KMS-11 (cell line): ENCODE measurements around the gene MND1.

Source experiments
- H2AFZ ChIP-seq: fragments of 200-600 bp; sonication (generic); 2 replicates; pipeline ENCODE4 v1.6.1; 2016; ENCODE audit warnings: antibody characterized with exemption, mixed run types, low read depth
- H3K27ac ChIP-seq: fragments of 200-600 bp; sonication (generic); 2 replicates; pipeline ENCODE4 v1.6.1; 2016; ENCODE audit warnings: mild to moderate bottlenecking, mixed run types
- H3K27me3 ChIP-seq: fragments of 200-600 bp; sonication (generic); 2 replicates; pipeline ENCODE4 v1.6.1; 2017; ENCODE audit warnings: mild to moderate bottlenecking, low read depth, mixed run types, moderate library complexity; ENCODE audit not compliant: insufficient read depth
- H3K36me3 ChIP-seq: fragments of 200-600 bp; sonication (generic); 2 replicates; pipeline ENCODE4 v1.6.1; 2017; ENCODE audit warnings: mild to moderate bottlenecking, mixed run types; ENCODE audit not compliant: insufficient read depth
- H3K4me1 ChIP-seq: fragments of 200-600 bp; sonication (generic); 2 replicates; pipeline ENCODE4 v1.6.1; 2016; ENCODE audit warnings: mild to moderate bottlenecking, low read depth, mixed run types; ENCODE audit not compliant: poor library complexity, severe bottlenecking
- H3K4me2 ChIP-seq: fragments of 200-600 bp; sonication (generic); 2 replicates; pipeline ENCODE4 v1.7.0; 2016; ENCODE audit warnings: mild to moderate bottlenecking, mixed run types
- H3K4me3 ChIP-seq: fragments of 200-600 bp; sonication (generic); IDR thresholded peaks from 2 replicates; pipeline ENCODE4 v1.6.1; 2017; ENCODE audit warnings: low read depth, low read length, mixed read lengths; ENCODE audit not compliant: insufficient read depth
- H3K79me2 ChIP-seq: fragments of 200-600 bp; sonication (generic); 2 replicates; pipeline ENCODE4 v1.6.1; 2016; ENCODE audit warnings: low read depth, mixed run types; ENCODE audit not compliant: insufficient read depth
- H3K9ac ChIP-seq: fragments of 200-600 bp; sonication (generic); 2 replicates; pipeline ENCODE4 v1.6.1; 2016; ENCODE audit warnings: mild to moderate bottlenecking, mixed run types
- H4K20me1 ChIP-seq: fragments of 200-600 bp; sonication (generic); 2 replicates; pipeline ENCODE4 v1.6.1; 2016; ENCODE audit warnings: mild to moderate bottlenecking, mixed run types; ENCODE audit not compliant: insufficient read depth
- CTCF ChIP-seq: fragments of 200-600 bp; sonication (generic); conservative IDR thresholded peaks from 2 replicates; pipeline ENCODE4 v1.6.1; 2017; ENCODE audit warnings: low read depth, mild to moderate bottlenecking, antibody characterized with exemption, low read length, moderate library complexity, mixed read lengths

The MND1 gene

GRCh38 chr4:153342751-153343552, 1.5 kb upstream of the MND1 start:
- Histone ChIP-seq H3K79me2 (peaks cover 23% of the 10 kb centered on the region), H3K9ac (no peak overlapping the region), H2AFZ (no peak overlapping the region), H3K4me3 (no peak overlapping the region), H3K27ac (no peak overlapping the region), H3K36me3 (no peaks in the 10 kb centered on the region), H3K27me3 (no peaks in the 10 kb centered on the region), H3K4me2 (no peak overlapping the region), H3K4me1 (peaks cover 27% of the 10 kb centered on the region), H4K20me1 (no peaks in the 10 kb centered on the region)
- no peak for TF ChIP-seq CTCF

- Histone ChIP-seq H3K4me1 (peaks cover 47% of the 10 kb centered on the region), H3K4me2 (peak overlapping the region; percentile 68), H3K9ac (peak overlapping the region; percentile 98), H3K36me3 (no peaks in the 10 kb centered on the region), H3K79me2 (peaks cover 37% of the 10 kb centered on the region), H2AFZ (peak overlapping the region; percentile 98), H3K27me3 (no peaks in the 10 kb centered on the region), H3K27ac (peak overlapping the region; percentile 86), H4K20me1 (no peaks in the 10 kb centered on the region), H3K4me3 (no peak overlapping the region)
- TF ChIP-seq CTCF: no peak
Measured at GRCh38 chr4:153345012-153345981, 809 bp downstream of the MND1 start.

GRCh38 chr4:153346031-153346430, 1.5 kb downstream of the MND1 start:
- Histone ChIP-seq H3K27ac (peak overlapping the region; percentile 86), H3K4me1 (peaks cover 47% of the 10 kb centered on the region), H3K27me3 (no peaks in the 10 kb centered on the region), H3K36me3 (no peaks in the 10 kb centered on the region), H3K79me2 (peaks cover 37% of the 10 kb centered on the region), H4K20me1 (no peaks in the 10 kb centered on the region), H3K9ac (peak overlapping the region; percentile 98), H3K4me2 (peak overlapping the region; percentile 68), H2AFZ (peak overlapping the region; percentile 98; the same call in 1 of the 2 replicates), H3K4me3 (no peak overlapping the region)
- no peak for TF ChIP-seq CTCF

GRCh38 chr4:153346563-153346962, 2.1 kb downstream of the MND1 start:
- Histone ChIP-seq H3K4me1 (peaks cover 47% of the 10 kb centered on the region), H3K36me3 (no peaks in the 10 kb centered on the region), H3K4me3 (no peak overlapping the region), H3K9ac (peak overlapping the region; percentile 98; the same call in 1 of the 2 replicates), H3K27me3 (no peaks in the 10 kb centered on the region), H3K79me2 (peaks cover 37% of the 10 kb centered on the region), H2AFZ (no peak overlapping the region), H3K4me2 (peak overlapping the region; percentile 68), H4K20me1 (no peaks in the 10 kb centered on the region), H3K27ac (peak overlapping the region; percentile 86; the same call in 1 of the 2 replicates)
- TF ChIP-seq CTCF: no peak
